ENCODE data around the gene DLGAP1. TPM values are rescaled to one million over a fixed set of nuclear protein-coding genes. Genes with fewer than 3 reads are reported as not detected.

DLGAP1 gene
- total and polyA plus RNA-seq, 10 of the 15 experiments (the other 5 are each of a cell fraction or from before 2014, with no cell fraction given) = 0.23 to 27.6 (median 1.9) TPM

DNA sequence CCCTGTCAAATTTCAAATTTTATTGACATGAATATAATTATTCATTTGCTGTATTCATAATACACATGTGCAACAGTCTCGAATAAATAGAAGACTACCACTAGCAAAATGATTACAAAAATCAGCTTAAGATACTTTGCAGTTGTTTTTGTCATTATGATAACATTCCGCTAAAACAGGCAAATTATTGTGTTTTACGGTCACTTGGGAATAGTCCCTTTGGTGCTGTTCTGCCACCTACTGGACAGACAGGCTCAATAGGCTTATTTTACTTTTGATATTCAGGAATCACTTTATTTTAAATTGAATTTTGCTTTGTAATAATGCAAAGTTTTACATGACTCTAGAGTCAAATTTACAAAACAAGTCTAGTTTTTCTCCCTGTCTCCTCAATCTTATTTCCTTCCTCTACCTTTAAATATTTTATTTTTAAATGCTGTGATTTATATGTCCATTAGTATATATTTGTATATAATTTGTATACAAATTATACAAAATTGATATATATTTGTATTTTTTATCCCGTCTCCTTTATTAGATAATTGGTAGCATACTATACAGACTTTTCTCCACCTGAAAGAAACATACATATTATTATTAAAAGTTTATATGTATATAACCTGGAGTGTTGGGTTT is 456.3 kb downstream of the DLGAP1 start (continued):
- TF ChIP-seq SUZ12 (IDR thresholded peaks at IDR 0.05; ENCODE audit: unreplicated experiment) (no peak), NBN (IDR thresholded peaks at IDR 0.05) (no peak), RAD21 (IDR thresholded peaks at IDR 0.05; ENCODE audit: insufficient read depth, low read depth, low read length) (peak; percentile 60), SPI1 (IDR thresholded peaks at IDR 0.05; ENCODE audit: borderline replicate concordance, insufficient read depth, low read depth, low read length) (no peak), SIN3A (IDR thresholded peaks at IDR 0.05; ENCODE audit: low read depth, low read length) (no peak), SMAD5 (IDR thresholded peaks at IDR 0.05; ENCODE audit: low read depth) (no peak), MEF2B (IDR thresholded peaks at IDR 0.05; ENCODE audit: partially characterized antibody, poor library complexity, severe bottlenecking) (peak; percentile 80), NFYB (IDR thresholded peaks at IDR 0.05; ENCODE audit: insufficient read depth, low read depth, low read length) (no peak), HCFC1 (IDR thresholded peaks at IDR 0.05; ENCODE audit: low read length) (no peak), HDGF (IDR thresholded peaks at IDR 0.05) (no peak), HDAC6 (IDR thresholded peaks at IDR 0.05; ENCODE audit: unreplicated experiment) (no peak), LARP7 (IDR thresholded peaks at IDR 0.05) (no peak), ZNF207 (IDR thresholded peaks at IDR 0.05; ENCODE audit: borderline replicate concordance) (no peak), RB1 (IDR thresholded peaks at IDR 0.05; ENCODE audit: borderline replicate concordance) (no peak), TCF12 (IDR thresholded peaks at IDR 0.05; ENCODE audit: low read depth, low read length) (no peak), TBL1XR1 (IDR thresholded peaks at IDR 0.05; ENCODE audit: low read depth, low read length) (no peak), STAT3 (IDR thresholded peaks at IDR 0.05; ENCODE audit: low read depth, low read length) (no peak), POLR2AphosphoS2 (IDR thresholded peaks at IDR 0.05; ENCODE audit: low read depth, low read length) (no peak), PAX5 (IDR thresholded peaks at IDR 0.05; ENCODE audit: borderline replicate concordance, low read depth, low read length) (no peak), MEF2A (IDR thresholded peaks at IDR 0.05; ENCODE audit: insufficient read depth, low read depth, low read length) (no peak), BMI1 (IDR thresholded peaks at IDR 0.05; ENCODE audit: borderline replicate concordance) (no peak), SIX5 (IDR thresholded peaks at IDR 0.05; ENCODE audit: low read depth, low read length, severe bottlenecking) (no peak)
- TF ChIP-seq, protein P1, sequence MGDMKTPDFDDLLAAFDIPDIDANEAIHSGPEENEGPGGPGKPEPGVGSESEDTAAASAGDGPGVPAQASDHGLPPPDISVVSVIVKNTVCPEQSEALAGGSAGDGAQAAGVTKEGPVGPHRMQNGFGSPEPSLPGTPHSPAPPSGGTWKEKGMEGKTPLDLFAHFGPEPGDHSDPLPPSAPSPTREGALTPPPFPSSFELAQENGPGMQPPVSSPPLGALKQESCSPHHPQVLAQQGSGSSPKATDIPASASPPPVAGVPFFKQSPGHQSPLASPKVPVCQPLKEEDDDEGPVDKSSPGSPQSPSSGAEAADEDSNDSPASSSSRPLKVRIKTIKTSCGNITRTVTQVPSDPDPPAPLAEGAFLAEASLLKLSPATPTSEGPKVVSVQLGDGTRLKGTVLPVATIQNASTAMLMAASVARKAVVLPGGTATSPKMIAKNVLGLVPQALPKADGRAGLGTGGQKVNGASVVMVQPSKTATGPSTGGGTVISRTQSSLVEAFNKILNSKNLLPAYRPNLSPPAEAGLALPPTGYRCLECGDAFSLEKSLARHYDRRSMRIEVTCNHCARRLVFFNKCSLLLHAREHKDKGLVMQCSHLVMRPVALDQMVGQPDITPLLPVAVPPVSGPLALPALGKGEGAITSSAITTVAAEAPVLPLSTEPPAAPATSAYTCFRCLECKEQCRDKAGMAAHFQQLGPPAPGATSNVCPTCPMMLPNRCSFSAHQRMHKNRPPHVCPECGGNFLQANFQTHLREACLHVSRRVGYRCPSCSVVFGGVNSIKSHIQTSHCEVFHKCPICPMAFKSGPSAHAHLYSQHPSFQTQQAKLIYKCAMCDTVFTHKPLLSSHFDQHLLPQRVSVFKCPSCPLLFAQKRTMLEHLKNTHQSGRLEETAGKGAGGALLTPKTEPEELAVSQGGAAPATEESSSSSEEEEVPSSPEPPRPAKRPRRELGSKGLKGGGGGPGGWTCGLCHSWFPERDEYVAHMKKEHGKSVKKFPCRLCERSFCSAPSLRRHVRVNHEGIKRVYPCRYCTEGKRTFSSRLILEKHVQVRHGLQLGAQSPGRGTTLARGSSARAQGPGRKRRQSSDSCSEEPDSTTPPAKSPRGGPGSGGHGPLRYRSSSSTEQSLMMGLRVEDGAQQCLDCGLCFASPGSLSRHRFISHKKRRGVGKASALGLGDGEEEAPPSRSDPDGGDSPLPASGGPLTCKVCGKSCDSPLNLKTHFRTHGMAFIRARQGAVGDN (IDR thresholded peaks at IDR 0.05) = no peak
- TF ChIP-seq, protein P2, sequence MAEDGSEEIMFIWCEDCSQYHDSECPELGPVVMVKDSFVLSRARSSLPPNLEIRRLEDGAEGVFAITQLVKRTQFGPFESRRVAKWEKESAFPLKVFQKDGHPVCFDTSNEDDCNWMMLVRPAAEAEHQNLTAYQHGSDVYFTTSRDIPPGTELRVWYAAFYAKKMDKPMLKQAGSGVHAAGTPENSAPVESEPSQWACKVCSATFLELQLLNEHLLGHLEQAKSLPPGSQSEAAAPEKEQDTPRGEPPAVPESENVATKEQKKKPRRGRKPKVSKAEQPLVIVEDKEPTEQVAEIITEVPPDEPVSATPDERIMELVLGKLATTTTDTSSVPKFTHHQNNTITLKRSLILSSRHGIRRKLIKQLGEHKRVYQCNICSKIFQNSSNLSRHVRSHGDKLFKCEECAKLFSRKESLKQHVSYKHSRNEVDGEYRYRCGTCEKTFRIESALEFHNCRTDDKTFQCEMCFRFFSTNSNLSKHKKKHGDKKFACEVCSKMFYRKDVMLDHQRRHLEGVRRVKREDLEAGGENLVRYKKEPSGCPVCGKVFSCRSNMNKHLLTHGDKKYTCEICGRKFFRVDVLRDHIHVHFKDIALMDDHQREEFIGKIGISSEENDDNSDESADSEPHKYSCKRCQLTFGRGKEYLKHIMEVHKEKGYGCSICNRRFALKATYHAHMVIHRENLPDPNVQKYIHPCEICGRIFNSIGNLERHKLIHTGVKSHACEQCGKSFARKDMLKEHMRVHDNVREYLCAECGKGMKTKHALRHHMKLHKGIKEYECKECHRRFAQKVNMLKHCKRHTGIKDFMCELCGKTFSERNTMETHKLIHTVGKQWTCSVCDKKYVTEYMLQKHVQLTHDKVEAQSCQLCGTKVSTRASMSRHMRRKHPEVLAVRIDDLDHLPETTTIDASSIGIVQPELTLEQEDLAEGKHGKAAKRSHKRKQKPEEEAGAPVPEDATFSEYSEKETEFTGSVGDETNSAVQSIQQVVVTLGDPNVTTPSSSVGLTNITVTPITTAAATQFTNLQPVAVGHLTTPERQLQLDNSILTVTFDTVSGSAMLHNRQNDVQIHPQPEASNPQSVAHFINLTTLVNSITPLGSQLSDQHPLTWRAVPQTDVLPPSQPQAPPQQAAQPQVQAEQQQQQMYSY (CRISPR knock-in tag; IDR thresholded peaks at IDR 0.05) = no peak
